Left ventricle myocardium superior (tissue), 1 donor: ENCODE results near the gene ATP5F1A. TPM values are rescaled to one million over a fixed set of nuclear protein-coding genes. Genes with fewer than 3 reads are reported as not detected.
A peak's percentile ranks its signal among the peaks of the same experiment; 100 is the strongest.
"Not testable (repeated sequence)": the region's sequence is repeated elsewhere in the genome, so short reads cannot be mapped to it uniquely, and the experiment has no call there.

ENCODE experiments used
- ATAC-seq: fragments of 200-7000 bp; cut with Tn5 transposase; one replicate; pipeline ENCODE4 v1.9.1; 2020; ENCODE audit warnings: mild to moderate bottlenecking, moderate library complexity
- DNase-seq: peaks from one replicate; pipeline ENCODE4 v3.0.0-alpha.2; 2020
- intact Hi-C: fragments of 100-400 bp; cut with micrococcal nuclease; formaldehyde crosslinking; loops from one replicate; pipeline ENCODE4 v1.11.0; 2022
- long read RNA-seq: library from polyadenylated mRNA; unstranded; transcript quantifications from one replicate; pipeline ENCODE4 v2.0.0, GENCODE V29; 2021
- total RNA-seq: library from RNA; stranded (reverse); fragmentation: NEBNext Ultra II Directional; extraction: Animal tissue kit (Norgen Biotek cat#: 25700); gene quantifications from one replicate; pipeline ENCODE4 v1.2.1, GENCODE V29; 2021
- donor health status: DM: no; HTN: yes; CAD: no; lungs with severe emphysema.

The ATP5F1A gene
- total RNA-seq: 1,799 TPM
- long read RNA-seq, full-length matches to known transcripts: 3,195 of 3,483 reads
- long read RNA-seq, partial matches to known transcripts: 258 of 3,483 reads
- long read RNA-seq, other reads (novel, unspliced or antisense): 30 of 3,483 reads

DNA sequence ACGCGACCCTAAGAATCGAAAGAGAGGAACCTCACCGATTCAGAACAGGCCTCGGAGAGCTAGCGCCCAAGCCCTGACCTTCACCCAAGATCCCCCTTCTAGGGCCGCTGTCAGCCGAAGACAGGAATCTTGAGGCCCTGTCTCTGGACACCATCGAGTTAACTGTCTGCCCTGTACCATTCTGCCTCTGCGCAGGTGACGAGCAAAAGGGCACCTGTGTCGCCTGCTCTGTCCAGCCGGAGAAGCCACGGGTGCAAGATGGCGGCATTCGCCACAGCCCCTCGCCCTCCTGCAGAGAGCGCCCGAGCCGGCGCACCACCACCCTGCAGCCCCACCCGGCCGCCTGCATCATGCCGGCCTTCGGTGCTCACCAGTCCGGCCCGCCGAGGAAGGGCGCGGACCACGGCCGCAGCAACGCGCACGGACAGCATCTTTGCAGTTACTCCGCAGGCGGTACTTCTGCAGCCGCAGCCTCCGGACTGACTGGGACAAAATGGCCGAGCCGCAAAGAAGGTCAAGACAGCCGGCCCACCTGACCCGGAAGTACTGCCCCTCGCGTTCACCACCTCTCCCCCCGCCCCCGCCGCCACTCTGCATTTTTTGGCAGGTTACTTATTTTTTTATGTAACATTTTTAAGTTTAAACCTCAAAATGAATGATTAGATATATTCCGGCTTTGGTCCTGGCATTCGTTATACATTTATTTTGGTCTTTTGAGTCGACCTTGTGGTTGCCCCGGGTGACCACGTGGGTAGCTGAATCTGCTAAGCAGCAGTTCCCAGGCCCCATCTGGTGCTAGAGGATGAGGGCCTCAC is at the start of gene ATP5F1A:
Gene ATP5F1A (minus strand): TSS at position 496 of the 815 bp plus-strand sequence. CDS start 65 bp downstream, at position 431.
- intact Hi-C loops: no loop called here
- ATAC-seq: peak; percentile 85

GRCh38 chr18:46141199-46141598 is 43.1 kb upstream of the ATP5F1A start:
- ATAC-seq (no peak), DNase-seq (no peak)
- intact Hi-C loops: no loop called here

More for the DNA sequence above, at the start of gene ATP5F1A:
- peak; percentile 89 for DNase-seq

DNA sequence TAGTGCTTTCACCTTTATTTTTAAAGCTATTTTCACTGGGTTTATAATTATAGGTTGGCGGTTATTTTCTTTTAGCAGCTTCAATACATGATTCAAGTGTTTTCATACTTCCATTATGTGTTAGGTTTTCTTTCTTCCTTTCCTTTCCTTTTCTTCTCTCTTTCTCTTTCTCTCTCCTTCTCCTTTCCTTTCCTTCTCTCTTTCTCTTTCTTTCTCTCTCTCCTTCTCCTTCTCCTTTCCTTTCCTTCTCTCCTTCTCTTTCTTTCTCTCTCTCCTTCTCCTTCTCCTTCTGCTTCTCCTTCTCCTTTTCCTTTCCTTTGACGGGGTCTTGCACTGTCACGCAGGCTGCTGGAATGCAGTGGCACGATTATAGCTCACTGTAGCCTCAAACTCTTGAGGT is 42.1 kb upstream of the ATP5F1A start:
- no peak for DNase-seq
- intact Hi-C loops: no loop called here
- ATAC-seq: no peak

DNA sequence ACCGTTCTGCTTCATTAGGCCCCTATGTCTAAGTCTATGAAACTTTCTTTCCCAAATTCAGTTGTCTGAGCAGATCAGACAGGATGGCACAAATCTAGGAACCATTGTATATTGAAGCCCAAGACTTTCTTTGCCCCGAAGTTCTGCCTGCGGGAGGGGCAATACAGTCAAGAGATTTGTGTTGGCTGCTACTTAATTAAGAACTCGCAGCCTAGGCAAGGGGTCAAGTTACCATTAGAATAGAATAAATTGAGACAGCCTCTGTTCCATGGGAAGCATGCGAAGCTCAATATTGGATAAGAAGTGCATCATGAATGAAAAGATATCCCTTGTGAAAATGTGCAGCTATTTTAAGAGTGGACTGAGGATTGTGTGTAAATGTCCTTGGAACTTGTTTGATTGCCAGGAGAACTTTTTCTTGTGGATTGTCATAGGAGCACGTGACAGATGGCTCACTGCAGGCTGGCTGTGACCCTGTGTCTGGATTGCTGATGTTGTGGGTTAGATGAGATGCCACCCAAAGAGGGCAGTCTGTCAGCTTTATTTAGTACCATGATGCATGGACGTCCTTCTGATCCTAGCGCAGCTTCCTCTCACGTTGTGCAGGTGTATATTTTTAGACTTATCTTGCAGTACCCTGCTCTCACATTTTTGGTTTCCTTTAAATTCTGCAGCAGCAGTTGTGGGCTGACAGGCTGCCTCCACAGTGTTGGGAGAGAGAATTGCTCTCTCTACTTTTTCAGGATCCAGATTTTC is 37.0 kb upstream of the ATP5F1A start:
- intact Hi-C loops: no loop called here
- ATAC-seq (peak; percentile 94), DNase-seq (peak; percentile 30)

GRCh38 chr18:46133534-46133933 is 35.4 kb upstream of the ATP5F1A start:
- intact Hi-C loops: no loop called here
- ATAC-seq (no peak), DNase-seq (no peak)

- ATAC-seq, intact Hi-C loops, DNase-seq: not testable (repeated sequence)
Measured at GRCh38 chr18:46130549-46130948, 32.5 kb upstream of the ATP5F1A start.

- no peak for DNase-seq
- intact Hi-C loops: no loop called here
- no peak for ATAC-seq
Measured at GRCh38 chr18:46130061-46130460, 32.0 kb upstream of the ATP5F1A start.

DNA sequence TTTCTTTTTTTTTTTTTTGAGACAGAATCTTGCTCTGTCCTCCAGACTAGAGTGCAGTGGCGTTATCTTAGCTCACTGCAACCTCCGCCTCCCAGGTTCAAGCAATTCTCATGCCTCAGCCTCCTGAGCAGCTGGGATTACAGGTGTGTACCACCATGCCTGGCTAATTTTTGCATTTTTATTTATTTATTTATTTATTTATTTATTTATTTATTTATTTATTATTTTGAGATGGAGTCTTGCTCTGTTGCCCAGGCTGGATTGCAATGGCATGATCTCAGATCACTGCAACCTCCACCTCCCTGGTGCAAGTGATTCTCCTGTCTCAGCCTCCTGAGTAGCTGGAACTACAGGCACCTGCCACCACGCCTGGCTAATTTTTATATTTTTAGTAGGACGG is 28.5 kb upstream of the ATP5F1A start:
- intact Hi-C loops, ATAC-seq, DNase-seq: not testable (repeated sequence)

- no peak for ATAC-seq
- no peak for DNase-seq
- intact Hi-C loops: no loop called here
Measured at GRCh38 chr18:46113751-46114150, 15.7 kb upstream of the ATP5F1A start.

DNA sequence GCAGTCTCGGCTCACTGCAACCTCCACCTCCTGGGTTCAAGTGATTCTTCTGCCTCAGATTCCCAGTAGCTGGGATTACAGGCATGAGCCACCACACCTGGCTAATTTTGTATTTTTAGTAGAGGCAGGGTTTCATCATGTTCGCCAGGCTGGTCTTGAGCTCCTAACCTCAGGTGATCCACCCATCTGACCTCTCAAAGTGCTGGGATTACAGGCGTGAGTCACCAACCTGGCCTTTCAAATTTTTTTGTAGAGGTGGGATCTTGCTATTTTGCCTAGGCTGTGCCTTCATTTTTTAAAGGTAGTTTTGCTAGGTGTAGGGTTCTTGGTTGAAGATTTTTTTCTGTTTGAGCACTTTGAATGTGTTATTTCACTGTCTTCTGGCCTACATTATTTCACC is 12.3 kb upstream of the ATP5F1A start:
- no peak for ATAC-seq
- intact Hi-C loops: no loop called here
- DNase-seq: no peak

- no peak for ATAC-seq
- intact Hi-C loops: no loop called here
- DNase-seq: no peak
Measured at GRCh38 chr18:46109386-46109785, 11.3 kb upstream of the ATP5F1A start.

GRCh38 chr18:46104128-46104911 is 6.2 kb upstream of the ATP5F1A start, which contains the start of gene HAUS1:
TSS of gene HAUS1 (plus strand) at chr18:46104385. CDS start at chr18:46104412, 27 bp downstream.
- DNase-seq (peak; percentile 95), ATAC-seq (peak; percentile 98)
- intact Hi-C loops: no loop called here

DNA sequence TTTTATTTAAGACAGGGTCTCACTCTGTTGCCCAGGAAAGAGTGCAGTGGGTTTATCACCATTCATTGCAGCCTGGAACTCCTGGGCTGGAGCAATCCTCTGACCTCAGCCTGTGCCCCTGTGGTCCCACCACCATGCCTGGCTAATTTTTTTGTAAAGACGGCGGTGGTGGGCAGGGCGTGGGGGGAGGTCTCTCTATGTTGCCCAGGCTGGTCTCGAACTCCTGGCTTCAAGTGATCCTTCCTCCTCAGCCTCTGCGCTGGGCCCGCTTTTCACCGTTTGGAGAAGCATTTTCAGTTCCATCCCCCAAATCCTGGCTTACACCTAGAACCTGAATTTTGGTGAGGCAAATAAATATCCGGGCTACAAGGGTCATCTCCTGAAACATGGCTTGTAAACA is 1.4 kb upstream of the ATP5F1A start:
- DNase-seq: no peak
- ATAC-seq: no peak
- intact Hi-C loops: no loop called here

- ATAC-seq (no peak), DNase-seq (no peak)
- intact Hi-C loops: no loop called here
Measured at GRCh38 chr18:46098616-46098933, 479 bp upstream of the ATP5F1A start.

GRCh38 chr18:46097431-46097800 is 680 bp downstream of the ATP5F1A start:
- DNase-seq: no peak
- intact Hi-C loops: no loop called here
- peak; percentile 47 for ATAC-seq

DNA sequence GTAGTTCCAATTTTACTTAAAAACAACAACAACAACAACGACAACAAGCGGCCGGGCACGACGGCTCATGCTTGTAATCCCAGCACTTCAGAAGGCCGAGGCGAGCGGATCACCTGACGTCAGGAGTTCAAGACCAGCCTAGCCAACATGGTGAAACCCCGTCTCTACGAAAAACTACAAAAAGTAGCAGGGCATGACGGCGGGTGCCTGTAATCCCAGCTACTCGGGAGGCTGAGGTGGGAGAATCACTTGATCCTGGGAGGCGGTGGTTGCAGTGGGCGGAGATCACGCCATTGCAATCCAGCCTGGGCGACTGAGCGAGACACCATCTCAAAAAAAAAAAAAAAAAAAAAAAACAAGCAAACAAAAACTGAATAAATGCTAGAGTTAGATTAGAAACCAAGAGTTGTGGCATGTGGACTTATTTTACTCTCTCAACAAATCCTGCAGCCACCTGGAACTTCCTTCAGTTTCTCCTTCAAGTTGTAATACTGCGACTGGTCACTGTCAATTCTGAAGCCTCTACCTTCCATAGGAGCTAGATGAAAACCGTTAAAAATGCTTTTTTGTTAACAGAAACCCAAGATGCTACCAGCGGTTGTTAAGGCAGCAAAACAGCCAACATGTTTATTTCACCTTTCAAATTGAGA is 1.3 kb downstream of the ATP5F1A start:
- ATAC-seq: peak; percentile 4
- intact Hi-C loops: no loop called here
- peak; percentile 42 for DNase-seq

- intact Hi-C loops: no loop called here
- DNase-seq (no peak), ATAC-seq (no peak)
Measured at GRCh38 chr18:46095532-46095931, 2.6 kb downstream of the ATP5F1A start.

GRCh38 chr18:46088501-46088900 is 9.6 kb downstream of the ATP5F1A start:
- DNase-seq, intact Hi-C loops, ATAC-seq: not testable (repeated sequence)

DNA sequence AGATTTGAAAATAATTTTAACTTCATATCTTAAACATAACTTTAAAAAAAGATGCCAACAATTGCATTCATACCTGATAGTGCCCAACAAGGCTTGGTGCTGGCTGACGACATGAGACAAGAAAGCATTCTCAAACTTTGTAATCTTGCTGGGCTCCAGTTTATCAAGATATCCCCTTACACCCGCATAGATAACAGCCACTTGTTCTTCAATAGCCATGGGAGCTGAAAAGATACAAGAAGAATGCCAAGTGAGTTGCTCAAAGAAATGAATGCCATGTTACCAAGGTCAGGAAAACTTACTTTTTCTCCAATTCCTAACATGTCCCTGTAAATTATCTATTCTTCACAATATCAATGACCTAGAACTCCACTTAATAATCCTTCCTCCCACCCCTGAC is 13.7 kb downstream of the ATP5F1A start:
- no peak for DNase-seq
- intact Hi-C loops: no loop called here
- no peak for ATAC-seq
